Right kidney (tissue), 9 donors: Measurements from ENCODE around the gene ACTA1.
"Not testable (repeated sequence)": the region's sequence is repeated elsewhere in the genome, so short reads cannot be mapped to it uniquely, and the experiment has no call there.

Experiments
- DNase-seq: peaks from one replicate; pipeline ENCODE4 v3.0.0-alpha.2; 2016
- long read RNA-seq, 8 donors: transcript quantifications; one replicate each; lab custom pipeline, GENCODE V29; 2026

Gene ACTA1
- long read RNA-seq, donor 1: 0 reads
- long read RNA-seq, donor 2: 0 reads
- long read RNA-seq, donor 3: 0 reads
- long read RNA-seq, donor 4: 0 reads
- long read RNA-seq, donor 5: 0 reads
- long read RNA-seq, donor 6: 0 reads
- long read RNA-seq, donor 7, transcript ACTA1-202 (7 exons, 1,491 nt): major isoform, 10 of 15 reads
- long read RNA-seq, donor 7, partial matches to known transcripts: 5 of 15 reads
- long read RNA-seq, donor 7, other reads (novel, unspliced or antisense): 0 of 15 reads
- long read RNA-seq, donor 8: 0 reads

- no peak for DNase-seq
Measured at GRCh38 chr1:229434005-229434640, at the start of gene ACTA1. Gene ACTA1 (minus strand): TSS chr1:229434094. CDS start chr1:229433115, 979 bp downstream.

GRCh38 chr1:229482511-229482910 lies 48.6 kb upstream of the ACTA1 start:
- no peak for DNase-seq

GRCh38 chr1:229480495-229480894 lies 46.6 kb upstream of the ACTA1 start:
- DNase-seq: no peak

- no peak for DNase-seq
Measured at GRCh38 chr1:229479660-229480399, 45.9 kb upstream of the ACTA1 start.

GRCh38 chr1:229478852-229479251 lies 45.0 kb upstream of the ACTA1 start:
- no peak for DNase-seq

- DNase-seq: not testable (repeated sequence)
Measured at GRCh38 chr1:229475859-229476258, 42.0 kb upstream of the ACTA1 start.

GRCh38 chr1:229474509-229474908 lies 40.6 kb upstream of the ACTA1 start:
- no peak for DNase-seq

- DNase-seq: no peak
Measured at GRCh38 chr1:229471175-229471574, 37.3 kb upstream of the ACTA1 start.

- no peak for DNase-seq
Measured at GRCh38 chr1:229470406-229471043, 36.6 kb upstream of the ACTA1 start.

- no peak for DNase-seq
Measured at GRCh38 chr1:229466887-229467286, 33.0 kb upstream of the ACTA1 start.

- DNase-seq: no peak
Measured at GRCh38 chr1:229464672-229465071, 30.8 kb upstream of the ACTA1 start.

GRCh38 chr1:229461032-229461668 lies 27.3 kb upstream of the ACTA1 start:
- DNase-seq: no peak

GRCh38 chr1:229459815-229460214 lies 25.9 kb upstream of the ACTA1 start:
- DNase-seq: no peak

GRCh38 chr1:229457436-229457835 lies 23.5 kb upstream of the ACTA1 start:
- no peak for DNase-seq

- DNase-seq: no peak
Measured at GRCh38 chr1:229456016-229456415, 22.1 kb upstream of the ACTA1 start.

- DNase-seq: no peak
Measured at GRCh38 chr1:229454056-229454455, 20.2 kb upstream of the ACTA1 start.

- no peak for DNase-seq
Measured at GRCh38 chr1:229452956-229453801, 19.3 kb upstream of the ACTA1 start.

GRCh38 chr1:229448845-229449244 lies 15.0 kb upstream of the ACTA1 start:
- DNase-seq: no peak

GRCh38 chr1:229448354-229448753 lies 14.5 kb upstream of the ACTA1 start:
- DNase-seq: no peak

GRCh38 chr1:229447809-229448252 lies 13.9 kb upstream of the ACTA1 start:
- no peak for DNase-seq

GRCh38 chr1:229445828-229446227 lies 11.9 kb upstream of the ACTA1 start:
- no peak for DNase-seq
